ENCODE results near the gene SRSF3.

GRCh38 chr6:36622901-36623546 is 28.9 kb downstream of the SRSF3 start:
- TF ChIP-seq REST (IDR thresholded peaks at IDR 0.05; ENCODE audit: borderline replicate concordance) (no peak), CTCF (IDR thresholded peaks at IDR 0.05; ENCODE audit: poor library complexity, severe bottlenecking) (no peak), POLR2AphosphoS5 (IDR thresholded peaks at IDR 0.05) (no peak), EP300 (conservative IDR thresholded peaks at IDR 0.05; ENCODE audit: poor library complexity, severe bottlenecking) (no peak), EZH2 (IDR thresholded peaks at IDR 0.05; ENCODE audit: borderline replicate concordance, insufficient read depth, low read length, poor library complexity, severe bottlenecking) (no peak), SMC3 (conservative IDR thresholded peaks at IDR 0.05; ENCODE audit: poor library complexity) (no peak)
